GM12878 (cell line): ENCODE measurements around the gene DAAM1. TPM values are rescaled to one million over a fixed set of nuclear protein-coding genes. Genes with fewer than 3 reads are reported as not detected.

Source experiments
- ATAC-seq: fragments of 200-7000 bp; cut with Tn5 transposase; 3 replicates; pipeline ENCODE4 v1.9.1; 2020; ENCODE audit warnings: mild to moderate bottlenecking, moderate library complexity
- BruUV-seq: library from RNA; stranded (reverse); fragments of 400-500 nt; replicated peaks from 2 replicates; lab custom pipeline; 2021; lab: Mats Ljungman, UMichigan
- CTCF ChIA-PET: fragments of 300-600 bp; sonication (Branson Sonifier 250); formaldehyde crosslinking; extraction: SDS; loops from one replicate; lab custom pipeline; 2021; ENCODE audit warnings: inconsistent platforms; lab: Yijun Ruan, JAX
- POLR2A ChIA-PET: fragments of 350-600 bp; formaldehyde crosslinking; extraction: SDS; loops from one replicate; lab custom pipeline; 2021; ENCODE audit warnings: inconsistent platforms; lab: Charles Lee
- RAD21 ChIA-PET: fragments of 300-600 bp; sonication (Branson Sonifier 250); formaldehyde crosslinking; loops from one replicate; lab custom pipeline; 2023; ENCODE audit warnings: antibody characterized with exemption; ENCODE audit not compliant: unreplicated experiment; lab: Charles Lee
- SMC1A ChIA-PET: fragments of 300-600 bp; sonication (Branson Sonifier 250); formaldehyde crosslinking; loops from one replicate; lab custom pipeline; 2023; ENCODE audit not compliant: unreplicated experiment, uncharacterized antibody; lab: Charles Lee
- DNase-seq: peaks from one replicate; pipeline ENCODE4 v3.0.0-alpha.2; 2011; ENCODE audit warnings: low read depth, low spot score
- FAIRE-seq: peaks from 3 replicates; lab custom pipeline; 2011; peaks lifted over from hg19 to GRCh38; lab: Jason Lieb, UNC
- H2AFZ ChIP-seq: 2 replicates; pipeline ENCODE4 v1.6.0; 2011; ENCODE audit warnings: low read depth, low read length, control low read depth; ENCODE audit not compliant: control insufficient read depth
- H3K27ac ChIP-seq: 2 replicates; pipeline ENCODE4 v1.5.1; 2011; ENCODE audit warnings: control low read depth; ENCODE audit not compliant: control insufficient read depth, insufficient read depth
- H3K27me3 ChIP-seq, 2 experiments: replicated peaks in 1 of 2; 2 replicates each; pipeline versions ENCODE4 v1.6.0 to v1.6.1; 2011; ENCODE audit warnings: low read length in 1 of 2; ENCODE audit not compliant: control insufficient read depth in 2 of 2, insufficient read depth in 2 of 2
- H3K36me3 ChIP-seq, 2 experiments: 2 replicates each; pipeline ENCODE4 v1.5.1; 2011; ENCODE audit warnings: low read length in 1 of 2; ENCODE audit not compliant: control insufficient read depth in 2 of 2, insufficient read depth in 2 of 2
- H3K4me1 ChIP-seq: 2 replicates; pipeline ENCODE4 v1.6.1; 2011; ENCODE audit warnings: mild to moderate bottlenecking, low read length, moderate library complexity, mixed read lengths; ENCODE audit not compliant: control insufficient read depth, insufficient read depth
- H3K4me2 ChIP-seq: 2 replicates; pipeline ENCODE4 v1.6.0; 2011; ENCODE audit warnings: control low read depth; ENCODE audit not compliant: control insufficient read depth, insufficient read depth
- H3K4me3 ChIP-seq: fragments of 200-600 bp; sonication (generic); 2 replicates; pipeline ENCODE4 v1.5.1; 2016
- H3K79me2 ChIP-seq: 2 replicates; pipeline ENCODE4 v1.6.0; 2011; ENCODE audit warnings: low read length; ENCODE audit not compliant: control insufficient read depth, insufficient read depth
- H3K9ac ChIP-seq: 2 replicates; pipeline ENCODE4 v1.8.0; 2011; ENCODE audit warnings: low read length, control low read depth, mixed read lengths; ENCODE audit not compliant: control insufficient read depth, insufficient read depth
- H3K9me3 ChIP-seq: replicated peaks from 3 replicates; pipeline ENCODE4 v1.5.1; 2011; ENCODE audit warnings: mild to moderate bottlenecking, low read length; ENCODE audit not compliant: control insufficient read depth, insufficient read depth
- H4K20me1 ChIP-seq: 2 replicates; pipeline ENCODE4 v1.6.0; 2011; ENCODE audit not compliant: control insufficient read depth, insufficient read depth
- BACH1 ChIP-seq: fragments of 450-650 bp; IDR thresholded peaks from 2 replicates; pipeline ENCODE4 v1.6.1; 2017; ENCODE audit warnings: mild to moderate bottlenecking, borderline replicate concordance
- CHD1 ChIP-seq: IDR thresholded peaks from 2 replicates; pipeline ENCODE4 v1.6.1; 2012; ENCODE audit warnings: low read depth, low read length, improper control_type of control experiment
- EZH2 ChIP-seq: IDR thresholded peaks from 2 replicates; pipeline ENCODE4 v1.6.1; 2012; ENCODE audit warnings: low read depth, mild to moderate bottlenecking, control low read depth, inconsistent platforms, low read length, borderline replicate concordance; ENCODE audit not compliant: control insufficient read depth
- HSF1 ChIP-seq: fragments of 150-350 bp; IDR thresholded peaks from 2 replicates; pipeline ENCODE4 v1.6.1; 2014; ENCODE audit warnings: mild to moderate bottlenecking, low read depth, low read length
- IRF4 ChIP-seq: IDR thresholded peaks from 2 replicates; pipeline ENCODE4 v1.6.1; 2011; ENCODE audit warnings: low read depth, low read length
- KAT2A ChIP-seq: conservative IDR thresholded peaks from 2 replicates; pipeline ENCODE4 v1.6.1; 2011; ENCODE audit warnings: low read depth, low read length; ENCODE audit not compliant: control insufficient read depth
- KLF5 ChIP-seq: fragments of 450-650 bp; IDR thresholded peaks from 2 replicates; pipeline ENCODE4 v1.6.1; 2014; ENCODE audit warnings: mild to moderate bottlenecking; ENCODE audit not compliant: partially characterized antibody
- MYB ChIP-seq: fragments of 150-350 bp; IDR thresholded peaks from 2 replicates; pipeline ENCODE4 v1.6.1; 2014; ENCODE audit warnings: mild to moderate bottlenecking, low read depth, low read length, borderline replicate concordance
- RAD21 ChIP-seq: IDR thresholded peaks from 2 replicates; pipeline ENCODE4 v1.6.1; 2011; ENCODE audit warnings: mild to moderate bottlenecking, low read depth, low read length, moderate library complexity; ENCODE audit not compliant: insufficient read depth
- SREBF1 ChIP-seq: IDR thresholded peaks from 2 replicates; pipeline ENCODE4 v1.6.1; 2012; ENCODE audit warnings: mild to moderate bottlenecking, low read length
- TCF12 ChIP-seq: IDR thresholded peaks from 2 replicates; pipeline ENCODE4 v1.6.1; 2011; ENCODE audit warnings: low read depth, mild to moderate bottlenecking, low read length
- ZNF384 ChIP-seq: IDR thresholded peaks from 2 replicates; pipeline ENCODE4 v1.6.1; 2012; ENCODE audit warnings: low read depth, mild to moderate bottlenecking, low read length, improper control_type of control experiment, borderline replicate concordance
- WGBS: methylation state at CpG from one replicate; pipeline ENCODE4 v1.1.6; 2016; ENCODE audit warnings: low lambda C conversion rate; ENCODE audit not compliant: insufficient replicate concordance, insufficient coverage; ENCODE audit errors: missing lambda C conversion rate; 5-methylcytosine and 5-hydroxymethylcytosine counted together
- in situ Hi-C: fragments of 300-500 bp; cut with MboI; formaldehyde crosslinking; loops from 9 replicates; pipeline ENCODE4 v1.14.3; 2018; ENCODE audit warnings: mixed read lengths
- intact Hi-C: fragments of 100-400 bp; cut with micrococcal nuclease; formaldehyde crosslinking; loops from one replicate; pipeline ENCODE4 v1.14.2; 2022; ENCODE audit not compliant: unreplicated experiment
- polyA plus RNA-seq, 11 experiments: library from polyadenylated mRNA; depleted of rRNA in 4 of 11; unstranded in 6 of 11; stranded (reverse) in 5 of 11; fragments of >200 nt; fragmentation: Nextera tagmentation in 4 of 11; fragmentation: Illumina TruSeq in 1 of 11; extraction: Ambion mirVana in 4 of 11; extraction: Trizol in 1 of 11; gene quantifications; 1 replicate in 1 of 11; 2 replicates in 10 of 11; pipeline versions ENCODE4 v1.2.1 to v1.2.3, GENCODE V29; 2011 to 2016; ENCODE audit warnings: inconsistent platforms in 2 of 11, missing spikeins in 2 of 11, low read depth in 1 of 11
- total RNA-seq, 4 experiments: library from RNA; depleted of rRNA in 3 of 4; stranded (reverse); fragments of >200 nt in 3 of 4; fragmentation: Illumina TruSeq in 1 of 4; extraction: Trizol in 1 of 4; gene quantifications; 2 replicates each; pipeline versions ENCODE4 v1.2.1 to v1.2.3, GENCODE V29; 2013 to 2021
- TF ChIP-seq, protein P1 (sequence below): IDR thresholded peaks from 2 replicates; pipeline ENCODE4 v1.6.1; 2011; ENCODE audit warnings: mild to moderate bottlenecking, low read depth, low read length, moderate library complexity; ENCODE audit not compliant: insufficient replicate concordance
- TF ChIP-seq, protein P2 (sequence below): fragments of 450-650 bp; IDR thresholded peaks from 2 replicates; pipeline ENCODE4 v1.6.1; 2014; ENCODE audit warnings: mild to moderate bottlenecking
- TF ChIP-seq, protein P3 (sequence below): fragments of 450-650 bp; IDR thresholded peaks from 2 replicates; pipeline ENCODE4 v1.6.1; 2017; ENCODE audit warnings: mild to moderate bottlenecking, moderate library complexity

DAAM1 gene
- total and polyA plus RNA-seq, 10 of the 15 experiments (the other 5 are each of a cell fraction or from before 2014, with no cell fraction given): 13.8 to 32.4 (median 24.2) TPM

DNA sequence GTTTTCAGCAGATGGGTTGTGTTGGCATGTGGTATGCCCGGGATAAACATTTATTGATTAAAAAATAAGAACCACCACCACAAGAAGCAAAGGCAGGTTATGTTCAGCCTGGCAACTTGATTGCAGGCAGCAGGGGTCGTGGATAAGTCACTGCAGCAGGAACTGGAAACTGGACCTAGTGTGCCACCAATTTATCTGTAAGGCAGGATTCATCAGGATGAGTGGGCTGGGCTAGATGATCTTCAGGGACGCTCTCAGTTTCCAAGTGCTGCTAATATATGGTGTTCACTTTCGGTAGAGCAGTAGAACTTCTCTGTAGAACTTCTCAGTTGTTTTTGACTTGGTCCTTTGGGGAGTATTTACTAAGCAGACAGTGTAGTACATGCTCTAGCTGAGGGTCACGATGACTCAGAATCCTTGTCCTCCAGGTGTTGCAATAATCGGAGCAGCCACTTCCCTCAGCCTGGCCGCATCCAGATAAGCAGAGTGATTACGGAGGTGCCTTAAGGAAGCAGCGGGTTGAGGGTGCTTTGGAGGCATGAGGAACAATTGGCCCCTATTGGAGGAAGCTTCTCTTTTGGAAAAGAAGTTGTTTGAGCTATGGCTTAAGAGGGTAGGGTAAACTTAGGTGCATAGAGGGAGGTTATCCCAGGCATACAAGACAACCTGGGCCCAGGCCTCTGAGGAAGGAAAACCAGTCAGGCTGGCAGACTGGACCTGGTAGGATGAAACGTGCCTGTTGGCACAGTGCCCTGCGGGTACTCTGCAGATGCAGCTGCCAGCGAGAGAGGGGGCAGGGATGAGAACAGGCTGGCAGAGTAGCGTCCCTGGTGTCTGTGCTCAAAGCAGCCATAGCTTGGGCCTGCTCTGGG, 172.7 kb downstream of the DAAM1 start:
- RAD21 ChIA-PET: interaction anchor here (1.0 kb wide), 1 partner anchor 77 kb away, joined by 3 read pairs; no protein-coding TSS in a partner anchor
- FAIRE-seq: peak; percentile 18
- CTCF ChIA-PET: interaction anchor here (0.6 kb wide), 2 partner anchors 8 to 187 kb away, joined by 3 to 4 read pairs; no protein-coding TSS in a partner anchor
- TF ChIP-seq CHD1 (no peak), ZNF384 (no peak), TCF12 (no peak), MYB (no peak), RAD21 (no peak), KLF5 (no peak), IRF4 (no peak), KAT2A (no peak), EZH2 (no peak), SREBF1 (no peak), HSF1 (no peak), BACH1 (no peak)
- TF ChIP-seq, protein P1, sequence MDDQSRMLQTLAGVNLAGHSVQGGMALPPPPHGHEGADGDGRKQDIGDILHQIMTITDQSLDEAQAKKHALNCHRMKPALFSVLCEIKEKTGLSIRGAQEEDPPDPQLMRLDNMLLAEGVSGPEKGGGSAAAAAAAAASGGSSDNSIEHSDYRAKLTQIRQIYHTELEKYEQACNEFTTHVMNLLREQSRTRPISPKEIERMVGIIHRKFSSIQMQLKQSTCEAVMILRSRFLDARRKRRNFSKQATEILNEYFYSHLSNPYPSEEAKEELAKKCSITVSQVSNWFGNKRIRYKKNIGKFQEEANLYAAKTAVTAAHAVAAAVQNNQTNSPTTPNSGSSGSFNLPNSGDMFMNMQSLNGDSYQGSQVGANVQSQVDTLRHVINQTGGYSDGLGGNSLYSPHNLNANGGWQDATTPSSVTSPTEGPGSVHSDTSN: no peak
- TF ChIP-seq, protein P2, sequence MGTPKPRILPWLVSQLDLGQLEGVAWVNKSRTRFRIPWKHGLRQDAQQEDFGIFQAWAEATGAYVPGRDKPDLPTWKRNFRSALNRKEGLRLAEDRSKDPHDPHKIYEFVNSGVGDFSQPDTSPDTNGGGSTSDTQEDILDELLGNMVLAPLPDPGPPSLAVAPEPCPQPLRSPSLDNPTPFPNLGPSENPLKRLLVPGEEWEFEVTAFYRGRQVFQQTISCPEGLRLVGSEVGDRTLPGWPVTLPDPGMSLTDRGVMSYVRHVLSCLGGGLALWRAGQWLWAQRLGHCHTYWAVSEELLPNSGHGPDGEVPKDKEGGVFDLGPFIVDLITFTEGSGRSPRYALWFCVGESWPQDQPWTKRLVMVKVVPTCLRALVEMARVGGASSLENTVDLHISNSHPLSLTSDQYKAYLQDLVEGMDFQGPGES: no peak
- TF ChIP-seq, protein P3, sequence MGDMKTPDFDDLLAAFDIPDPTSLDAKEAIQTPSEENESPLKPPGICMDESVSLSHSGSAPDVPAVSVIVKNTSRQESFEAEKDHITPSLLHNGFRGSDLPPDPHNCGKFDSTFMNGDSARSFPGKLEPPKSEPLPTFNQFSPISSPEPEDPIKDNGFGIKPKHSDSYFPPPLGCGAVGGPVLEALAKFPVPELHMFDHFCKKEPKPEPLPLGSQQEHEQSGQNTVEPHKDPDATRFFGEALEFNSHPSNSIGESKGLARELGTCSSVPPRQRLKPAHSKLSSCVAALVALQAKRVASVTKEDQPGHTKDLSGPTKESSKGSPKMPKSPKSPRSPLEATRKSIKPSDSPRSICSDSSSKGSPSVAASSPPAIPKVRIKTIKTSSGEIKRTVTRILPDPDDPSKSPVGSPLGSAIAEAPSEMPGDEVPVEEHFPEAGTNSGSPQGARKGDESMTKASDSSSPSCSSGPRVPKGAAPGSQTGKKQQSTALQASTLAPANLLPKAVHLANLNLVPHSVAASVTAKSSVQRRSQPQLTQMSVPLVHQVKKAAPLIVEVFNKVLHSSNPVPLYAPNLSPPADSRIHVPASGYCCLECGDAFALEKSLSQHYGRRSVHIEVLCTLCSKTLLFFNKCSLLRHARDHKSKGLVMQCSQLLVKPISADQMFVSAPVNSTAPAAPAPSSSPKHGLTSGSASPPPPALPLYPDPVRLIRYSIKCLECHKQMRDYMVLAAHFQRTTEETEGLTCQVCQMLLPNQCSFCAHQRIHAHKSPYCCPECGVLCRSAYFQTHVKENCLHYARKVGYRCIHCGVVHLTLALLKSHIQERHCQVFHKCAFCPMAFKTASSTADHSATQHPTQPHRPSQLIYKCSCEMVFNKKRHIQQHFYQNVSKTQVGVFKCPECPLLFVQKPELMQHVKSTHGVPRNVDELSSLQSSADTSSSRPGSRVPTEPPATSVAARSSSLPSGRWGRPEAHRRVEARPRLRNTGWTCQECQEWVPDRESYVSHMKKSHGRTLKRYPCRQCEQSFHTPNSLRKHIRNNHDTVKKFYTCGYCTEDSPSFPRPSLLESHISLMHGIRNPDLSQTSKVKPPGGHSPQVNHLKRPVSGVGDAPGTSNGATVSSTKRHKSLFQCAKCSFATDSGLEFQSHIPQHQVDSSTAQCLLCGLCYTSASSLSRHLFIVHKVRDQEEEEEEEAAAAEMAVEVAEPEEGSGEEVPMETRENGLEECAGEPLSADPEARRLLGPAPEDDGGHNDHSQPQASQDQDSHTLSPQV: no peak

More for the DNA sequence above, 172.7 kb downstream of the DAAM1 start:
- Histone ChIP-seq H3K36me3 (peaks cover 0 to 10% of the 10 kb centered on the region in 2 experiments; a peak in 2 of 4 replicates), H3K4me3 (peak overlapping the region; percentile 9; the same call in 1 of the 2 replicates), H3K4me1 (peaks cover 49% of the 10 kb centered on the region), H2AFZ (peak overlapping the region; percentile 37), H3K9me3 (no peaks in the 10 kb centered on the region), H3K9ac (no peak overlapping the region), H3K27me3 (no peaks in the 10 kb centered on the region), H3K4me2 (peak overlapping the region; percentile 68), H3K79me2 (no peaks in the 10 kb centered on the region), H4K20me1 (no peaks in the 10 kb centered on the region), H3K27ac (no peak overlapping the region)
- in situ Hi-C loops: no loop called here
- no peak for ATAC-seq
- BruUV-seq: no TSS peak
- ChIA-PET POLR2A (no interaction called here), SMC1A (interaction anchor here (0.8 kb wide), 1 partner anchor 165 kb away, joined by 3 read pairs; no protein-coding TSS in a partner anchor)
- WGBS: 94% methylated on average over 13 of the region's 13 CpGs
- intact Hi-C loops: no loop called here
- DNase-seq: no peak
